ENCODE data around the gene LRRC8E.
A peak's percentile ranks its signal among the peaks of the same experiment; 100 is the strongest.
"Not testable (repeated sequence)": the region's sequence is repeated elsewhere in the genome, so short reads cannot be mapped to it uniquely, and the experiment has no call there.

LRRC8E gene

GRCh38 chr19:7888826-7889217 lies 512 bp downstream of the LRRC8E start:
- FAIRE-seq = no peak

GRCh38 chr19:7893362-7894101 lies 5.2 kb downstream of the LRRC8E start:
- FAIRE-seq = not testable (repeated sequence)

- FAIRE-seq = no peak
These were observed 6.5 kb downstream of the LRRC8E start for GRCh38 chr19:7894612-7895309.

GRCh38 chr19:7895565-7895964 lies 7.3 kb downstream of the LRRC8E start:
- FAIRE-seq = no peak

GRCh38 chr19:7897292-7897691 lies 9.0 kb downstream of the LRRC8E start:
- no peak for FAIRE-seq

GRCh38 chr19:7898967-7899366 lies 10.7 kb downstream of the LRRC8E start:
- no peak for FAIRE-seq

- FAIRE-seq = no peak
These were observed 11.6 kb downstream of the LRRC8E start for GRCh38 chr19:7899751-7900378.

GRCh38 chr19:7900401-7900870 lies 12.1 kb downstream of the LRRC8E start:
- no peak for FAIRE-seq

GRCh38 chr19:7900931-7901330 lies 12.6 kb downstream of the LRRC8E start:
- no peak for FAIRE-seq

- no peak for FAIRE-seq
These were observed 13.0 kb downstream of the LRRC8E start for GRCh38 chr19:7901337-7901736.

- FAIRE-seq = no peak
These were observed 14.5 kb downstream of the LRRC8E start for GRCh38 chr19:7902796-7903243.

GRCh38 chr19:7903244-7904073 lies 15.1 kb downstream of the LRRC8E start, which contains the start of gene MAP2K7:
TSS of gene MAP2K7 (plus strand) at chr19:7903877. CDS start at chr19:7903945, 68 bp downstream.
- FAIRE-seq = peak; percentile 97

- FAIRE-seq = no peak
These were observed 16.0 kb downstream of the LRRC8E start for GRCh38 chr19:7904074-7905020.

GRCh38 chr19:7905268-7905667 lies 17.0 kb downstream of the LRRC8E start:
- no peak for FAIRE-seq

- no peak for FAIRE-seq
These were observed 17.5 kb downstream of the LRRC8E start for GRCh38 chr19:7905859-7906258.

GRCh38 chr19:7907122-7907521 lies 18.8 kb downstream of the LRRC8E start:
- no peak for FAIRE-seq

- FAIRE-seq = no peak
These were observed 19.2 kb downstream of the LRRC8E start for GRCh38 chr19:7907544-7907943.

- no peak for FAIRE-seq
These were observed 19.9 kb downstream of the LRRC8E start for GRCh38 chr19:7908078-7908699.

GRCh38 chr19:7908742-7909461 lies 20.6 kb downstream of the LRRC8E start:
- no peak for FAIRE-seq

- no peak for FAIRE-seq
These were observed 21.3 kb downstream of the LRRC8E start for GRCh38 chr19:7909471-7910067.

Measured in A204.1 (cell line).